NOMO-1 treated with DMSO at 0.1 percent for 48 hours (cell line): ENCODE measurements around the gene GNMT.
"Not testable (repeated sequence)": the region's sequence is repeated elsewhere in the genome, so short reads cannot be mapped to it uniquely, and the experiment has no call there.

Experiments
- DNase-seq: peaks from one replicate; lab custom pipeline; 2025; ENCODE audit not compliant: unreplicated experiment; lab: John Stamatoyannopoulos, UW

Gene GNMT

GRCh38 chr6:42973926-42974325, 13.4 kb downstream of the GNMT start:
- DNase-seq, result no peak

- DNase-seq, result no peak
Observed at GRCh38 chr6:42974919-42975505, 14.5 kb downstream of the GNMT start.

- DNase-seq, result no peak
Observed at GRCh38 chr6:42978487-42978838, 17.9 kb downstream of the GNMT start.

GRCh38 chr6:42978839-42979522, 18.4 kb downstream of the GNMT start, which contains the start of gene PEX6:
TSS of gene PEX6 (minus strand) at chr6:42979181. CDS start at chr6:42979150, 31 bp downstream.
- DNase-seq, result peak; percentile 92

GRCh38 chr6:42979523-42980177, 19.1 kb downstream of the GNMT start:
- peak; percentile 31 for DNase-seq

- DNase-seq, result no peak
Observed at GRCh38 chr6:42981836-42982235, 21.3 kb downstream of the GNMT start.

GRCh38 chr6:42984001-42984923, 23.7 kb downstream of the GNMT start, which contains the start of gene PPP2R5D:
TSS of gene PPP2R5D (plus strand) at chr6:42984570. CDS start at chr6:42984678, 108 bp downstream.
- peak; percentile 100 for DNase-seq

- DNase-seq, result no peak
Observed at GRCh38 chr6:42984924-42985475, 24.4 kb downstream of the GNMT start.

- DNase-seq, result no peak
Observed at GRCh38 chr6:42987533-42988451, 27.2 kb downstream of the GNMT start.

- DNase-seq, result no peak
Observed at GRCh38 chr6:42988486-42989020, 28.0 kb downstream of the GNMT start.

GRCh38 chr6:42989923-42990322, 29.4 kb downstream of the GNMT start:
- no peak for DNase-seq

- no peak for DNase-seq
Observed at GRCh38 chr6:42993445-42993844, 32.9 kb downstream of the GNMT start.

- no peak for DNase-seq
Observed at GRCh38 chr6:42996513-42996912, 36.0 kb downstream of the GNMT start.

GRCh38 chr6:42998205-42998604, 37.7 kb downstream of the GNMT start:
- not testable (repeated sequence) for DNase-seq

- DNase-seq, result no peak
Observed at GRCh38 chr6:43001843-43002242, 41.3 kb downstream of the GNMT start.

- no peak for DNase-seq
Observed at GRCh38 chr6:43005844-43006243, 45.3 kb downstream of the GNMT start.

- no peak for DNase-seq
Observed at GRCh38 chr6:43006251-43006650, 45.7 kb downstream of the GNMT start.

- DNase-seq, result no peak
Observed at GRCh38 chr6:43007126-43007525, 46.6 kb downstream of the GNMT start.

GRCh38 chr6:43009124-43009523, 48.6 kb downstream of the GNMT start:
- no peak for DNase-seq

GRCh38 chr6:43011207-43011606, 50.7 kb downstream of the GNMT start:
- DNase-seq, result no peak
